SU-DHL-6 (cell line): ENCODE results near the gene DEFB110.

Source experiments
- H2AFZ ChIP-seq: fragments of 200-600 bp; sonication (generic); 2 replicates; pipeline ENCODE4 v1.6.1; 2014; ENCODE audit warnings: low read depth, mild to moderate bottlenecking, moderate library complexity, mixed read lengths, antibody characterized with exemption, low read length; ENCODE audit not compliant: severe bottlenecking
- H3F3A ChIP-seq: fragments of 200-600 bp; shearing (Covaris generic); 2 replicates; pipeline ENCODE4 v1.6.0; 2016; ENCODE audit warnings: antibody characterized with exemption, mild to moderate bottlenecking; ENCODE audit not compliant: insufficient read depth
- H3K27ac ChIP-seq: fragments of 200-600 bp; sonication (generic); 2 replicates; pipeline ENCODE4 v1.5.1; 2016; ENCODE audit warnings: low read depth, mild to moderate bottlenecking, low read length, moderate library complexity, mixed read lengths
- H3K27me3 ChIP-seq: fragments of 200-600 bp; sonication (generic), shearing (Covaris generic); 2 replicates; pipeline ENCODE4 v1.6.0; 2014; ENCODE audit warnings: mild to moderate bottlenecking, low read length
- H3K36me3 ChIP-seq: fragments of 200-600 bp; sonication (generic); 2 replicates; pipeline ENCODE4 v1.6.1; 2014; ENCODE audit warnings: mild to moderate bottlenecking, low read length, mixed read lengths
- H3K4me2 ChIP-seq: fragments of 300-600, 200-600 bp; shearing (Covaris generic), sonication (generic); 2 replicates; pipeline ENCODE4 v1.6.0; 2014; ENCODE audit warnings: low read length, low read depth, mild to moderate bottlenecking; ENCODE audit not compliant: poor library complexity, severe bottlenecking
- H3K4me3 ChIP-seq: fragments of 200-600 bp; sonication (generic); 2 replicates; pipeline ENCODE4 v1.5.1; 2014; ENCODE audit warnings: antibody characterized with exemption, low read length, mild to moderate bottlenecking, mixed read lengths; ENCODE audit not compliant: insufficient read depth, poor library complexity, severe bottlenecking
- H3K79me2 ChIP-seq: fragments of 200-600 bp; sonication (generic); 2 replicates; pipeline ENCODE4 v1.6.1; 2014; ENCODE audit warnings: mild to moderate bottlenecking, low read length, moderate library complexity; ENCODE audit not compliant: insufficient read depth
- H3K9ac ChIP-seq: fragments of 200-600 bp; sonication (generic); 2 replicates; pipeline ENCODE4 v1.7.0; 2014; ENCODE audit warnings: mild to moderate bottlenecking, low read length
- H3K9me2 ChIP-seq: fragments of 200-600 bp; sonication (generic); replicated peaks from 2 replicates; pipeline ENCODE4 v1.6.1; 2014; ENCODE audit warnings: low read length; ENCODE audit not compliant: insufficient read depth
- H3K9me3 ChIP-seq: fragments of 200-600 bp; sonication (generic); 2 replicates; pipeline ENCODE4 v1.6.1; 2014; ENCODE audit warnings: low read length, mixed read lengths; ENCODE audit not compliant: insufficient read depth
- H4K20me1 ChIP-seq: fragments of 200-600 bp; sonication (generic); 2 replicates; pipeline ENCODE4 v1.6.1; 2014; ENCODE audit warnings: low read depth, mild to moderate bottlenecking, antibody characterized with exemption, low read length, moderate library complexity, mixed read lengths
- EZH2phosphoT487 ChIP-seq: fragments of 200-600 bp; sonication (generic), shearing (Covaris generic); conservative IDR thresholded peaks from 2 replicates; pipeline ENCODE4 v1.6.1; 2018; ENCODE audit warnings: mild to moderate bottlenecking, antibody characterized with exemption, low read length, moderate library complexity, mixed read lengths
- TF ChIP-seq, protein P1 (sequence below): fragments of 200-600 bp; sonication (generic); IDR thresholded peaks from one replicate; pipeline ENCODE4 v1.5.1; 2017; ENCODE audit warnings: antibody characterized with exemption, mild to moderate bottlenecking, low read length, moderate library complexity; ENCODE audit not compliant: insufficient read depth, poor library complexity, severe bottlenecking

Gene DEFB110

DNA sequence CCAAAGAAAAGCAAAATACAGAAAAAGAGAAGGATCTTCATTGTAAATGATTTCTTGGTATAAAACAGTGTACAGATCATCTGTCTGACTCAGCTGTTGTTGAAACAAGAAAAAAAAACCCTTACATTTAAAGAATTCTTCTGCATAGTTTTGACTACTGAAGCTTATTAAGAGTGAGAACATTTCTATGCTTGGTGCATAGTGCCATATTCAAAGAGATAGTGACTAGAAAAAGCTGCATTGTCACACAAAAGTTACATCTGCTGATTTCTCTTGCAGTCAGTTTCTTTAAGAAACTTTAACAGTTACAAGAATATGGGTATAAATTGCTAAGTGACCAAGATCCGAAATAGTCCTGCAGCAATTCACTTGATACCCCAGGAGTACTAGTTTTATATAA, 28.0 kb upstream of the DEFB110 start, which contains the start of gene DEFB112:
Gene DEFB112 (minus strand): TSS at position 101 of the 400 bp plus-strand sequence. CDS start 60 bp downstream, at position 41.
- H4K20me1 ChIP-seq, result peaks cover 6% of the 10 kb centered on the region; the same call in 1 of the 2 replicates
- no peak within 1 kb of the TSS for H2AFZ ChIP-seq
- H3K27ac ChIP-seq, result no peak within 1 kb of the TSS
- no peaks in the 10 kb centered on the region for H3F3A ChIP-seq
- H3K4me2 ChIP-seq, result no peak within 1 kb of the TSS
- no peaks in the 10 kb centered on the region for H3K36me3 ChIP-seq
- no peak for TF ChIP-seq EZH2phosphoT487
- TF ChIP-seq, protein P1, sequence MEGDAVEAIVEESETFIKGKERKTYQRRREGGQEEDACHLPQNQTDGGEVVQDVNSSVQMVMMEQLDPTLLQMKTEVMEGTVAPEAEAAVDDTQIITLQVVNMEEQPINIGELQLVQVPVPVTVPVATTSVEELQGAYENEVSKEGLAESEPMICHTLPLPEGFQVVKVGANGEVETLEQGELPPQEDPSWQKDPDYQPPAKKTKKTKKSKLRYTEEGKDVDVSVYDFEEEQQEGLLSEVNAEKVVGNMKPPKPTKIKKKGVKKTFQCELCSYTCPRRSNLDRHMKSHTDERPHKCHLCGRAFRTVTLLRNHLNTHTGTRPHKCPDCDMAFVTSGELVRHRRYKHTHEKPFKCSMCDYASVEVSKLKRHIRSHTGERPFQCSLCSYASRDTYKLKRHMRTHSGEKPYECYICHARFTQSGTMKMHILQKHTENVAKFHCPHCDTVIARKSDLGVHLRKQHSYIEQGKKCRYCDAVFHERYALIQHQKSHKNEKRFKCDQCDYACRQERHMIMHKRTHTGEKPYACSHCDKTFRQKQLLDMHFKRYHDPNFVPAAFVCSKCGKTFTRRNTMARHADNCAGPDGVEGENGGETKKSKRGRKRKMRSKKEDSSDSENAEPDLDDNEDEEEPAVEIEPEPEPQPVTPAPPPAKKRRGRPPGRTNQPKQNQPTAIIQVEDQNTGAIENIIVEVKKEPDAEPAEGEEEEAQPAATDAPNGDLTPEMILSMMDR, result no peak
- no peaks in the 10 kb centered on the region for H3K9me2 ChIP-seq
- no peak within 1 kb of the TSS for H3K9ac ChIP-seq
- no peaks in the 10 kb centered on the region for H3K27me3 ChIP-seq
- H3K79me2 ChIP-seq, result no peaks in the 10 kb centered on the region
- no peaks in the 10 kb centered on the region for H3K9me3 ChIP-seq
- no peak within 1 kb of the TSS for H3K4me3 ChIP-seq

DNA sequence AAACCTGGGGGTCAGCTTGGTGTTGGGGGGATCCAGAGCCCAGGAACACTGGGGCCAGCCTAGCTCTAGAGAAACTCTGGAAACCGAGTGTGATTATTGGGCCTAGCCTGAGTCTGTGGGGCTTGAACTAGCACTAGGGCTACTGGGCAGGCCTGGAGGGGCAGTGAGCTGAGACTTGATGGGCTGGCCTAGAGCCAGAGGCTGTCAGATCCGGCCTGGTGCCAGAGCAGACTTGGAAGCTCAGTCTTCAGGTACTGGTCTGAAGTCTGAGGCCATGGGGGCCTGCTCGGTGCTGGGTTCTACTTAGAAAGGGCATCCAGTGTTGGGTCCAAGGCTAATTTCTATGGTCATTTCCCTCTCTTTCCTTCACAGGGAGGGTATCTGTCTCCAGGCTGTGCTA, 25.2 kb upstream of the DEFB110 start:
- 0 out of 2 replicates have a peak, but pooled peaks cover 4% of the 10 kb centered on the region for H3K9me3 ChIP-seq
- H3K9me2 ChIP-seq, result no peaks in the 10 kb centered on the region
- no peak overlapping the region for H3K4me2 ChIP-seq
- H3K79me2 ChIP-seq, result no peaks in the 10 kb centered on the region
- H3F3A ChIP-seq, result no peaks in the 10 kb centered on the region
- H4K20me1 ChIP-seq, result peaks cover 6% of the 10 kb centered on the region; the same call in 1 of the 2 replicates
- no peak overlapping the region for H3K4me3 ChIP-seq
- no peak overlapping the region for H2AFZ ChIP-seq
- H3K9ac ChIP-seq, result no peak overlapping the region
- TF ChIP-seq EZH2phosphoT487, result no peak
- TF ChIP-seq, protein P1, result no peak
- H3K27me3 ChIP-seq, result no peaks in the 10 kb centered on the region
- H3K36me3 ChIP-seq, result no peaks in the 10 kb centered on the region
- no peak overlapping the region for H3K27ac ChIP-seq

DNA sequence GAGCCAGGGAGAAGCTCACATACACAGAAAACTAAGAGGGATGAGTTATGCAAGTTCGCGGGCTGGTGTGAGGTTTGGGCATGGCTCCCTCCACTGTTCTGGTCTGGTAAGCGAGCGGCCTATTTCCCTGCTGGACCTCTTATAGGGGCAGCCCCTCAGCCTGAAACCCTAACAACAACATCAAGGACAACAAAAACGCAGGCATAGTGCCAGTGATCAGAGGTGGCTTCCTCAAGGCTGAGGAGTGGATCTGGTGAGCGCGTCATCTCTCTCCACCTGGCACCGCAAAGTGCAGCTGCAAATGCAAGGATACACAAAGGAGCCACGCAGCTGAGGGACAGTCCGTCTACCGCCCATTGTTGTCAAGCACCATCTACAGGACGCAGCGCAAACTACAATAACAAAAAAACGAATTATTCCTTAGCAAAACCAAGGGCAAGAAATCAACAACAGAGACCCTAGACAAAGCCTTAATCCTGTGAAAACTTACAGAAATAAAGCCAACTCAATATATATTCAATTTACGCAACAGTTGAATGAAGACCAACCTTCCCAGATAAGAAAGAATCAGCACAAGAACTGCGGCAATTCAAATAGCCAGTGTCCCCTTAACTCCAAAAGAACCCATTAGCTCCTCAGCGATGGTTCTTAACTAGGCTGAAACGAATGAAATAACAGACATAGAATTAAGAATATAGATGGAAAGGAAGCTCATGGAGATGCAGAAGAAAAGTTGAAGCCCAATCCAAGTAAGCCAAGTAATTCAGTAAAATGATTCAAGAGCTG, 9.2 kb upstream of the DEFB110 start:
- no peak overlapping the region for H3K27ac ChIP-seq
- H3K9me3 ChIP-seq, result no peaks in the 10 kb centered on the region
- H3K27me3 ChIP-seq, result no peaks in the 10 kb centered on the region
- no peak overlapping the region for H2AFZ ChIP-seq
- no peak overlapping the region for H3K4me3 ChIP-seq
- no peaks in the 10 kb centered on the region for H3F3A ChIP-seq
- H3K79me2 ChIP-seq, result no peaks in the 10 kb centered on the region
- H3K4me2 ChIP-seq, result no peak overlapping the region
- H3K9me2 ChIP-seq, result no peaks in the 10 kb centered on the region
- H3K9ac ChIP-seq, result no peak overlapping the region
- no peaks in the 10 kb centered on the region for H4K20me1 ChIP-seq
- no peaks in the 10 kb centered on the region for H3K36me3 ChIP-seq
- TF ChIP-seq, protein P1, result no peak
- no peak for TF ChIP-seq EZH2phosphoT487
